ENCODE results near the gene GRIK2. TPM values are rescaled to one million over a fixed set of nuclear protein-coding genes. Genes with fewer than 3 reads are reported as not detected.

GRIK2 gene
- total RNA-seq, 4 donors from 2014 or later, result 1.6 to 8.9 (median 8.6) TPM; not detected in 1

DNA sequence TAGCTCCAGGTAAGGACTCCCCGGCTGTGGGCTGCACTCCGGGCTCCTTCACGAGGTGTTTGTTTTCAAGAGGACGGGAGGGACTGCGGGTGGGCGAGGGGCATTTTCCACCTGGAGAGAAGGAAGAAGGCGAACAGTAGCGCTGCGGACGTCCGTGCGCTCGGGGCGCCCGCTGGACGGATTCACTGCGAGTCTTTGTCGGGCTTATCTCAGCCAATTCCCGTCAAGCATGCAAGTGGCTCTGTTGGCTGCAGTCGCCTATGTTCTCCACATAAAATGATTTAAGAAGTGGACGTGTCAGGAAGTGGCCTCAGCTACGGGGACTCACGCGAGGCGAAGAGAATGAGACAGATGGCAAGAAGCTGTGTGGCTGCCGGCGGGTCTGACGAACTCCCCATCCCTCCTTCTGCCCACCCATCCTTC is 332 bp downstream of the GRIK2 start:
- Histone ChIP-seq H3K27ac (no peak overlapping the region), H3K9me3 (no peaks in the 10 kb centered on the region), H3K4me3 (peak overlapping the region in 2 of 4 donors; percentile 26 to 34), H3K27me3 (no peaks in the 10 kb centered on the region), H3K36me3 (peaks cover 0 to 3% (median 0%) of the 10 kb centered on the region in 3 donors), H3K4me1 (peaks cover 0 to 14% (median 0%) of the 10 kb centered on the region in 4 donors)
- TF ChIP-seq POLR2A (IDR thresholded peaks at IDR 0.05), result no peak
- no peak for TF ChIP-seq CTCF (IDR thresholded peaks at IDR 0.05)
- DNase-seq, result no peak

DNA sequence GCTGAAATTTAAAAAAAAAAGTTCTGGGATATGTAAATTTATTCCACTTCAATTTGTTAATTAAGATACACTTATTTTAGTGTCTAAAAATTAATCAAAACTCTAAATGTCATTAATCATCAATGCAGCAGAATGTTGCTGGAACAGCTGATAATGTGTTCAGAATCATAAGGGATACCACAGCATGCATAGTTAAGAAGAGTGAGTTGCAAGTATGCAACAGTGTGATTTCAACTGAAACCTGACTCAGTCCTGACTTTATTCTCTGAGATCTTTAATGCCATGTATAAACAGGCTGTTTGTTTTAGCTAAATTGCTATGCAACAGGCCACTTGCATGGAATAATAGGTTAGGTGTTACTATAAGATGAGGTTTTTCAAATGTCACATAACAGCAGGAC is 1.4 kb downstream of the GRIK2 start:
- Histone ChIP-seq H3K4me1 (peaks cover 0 to 14% (median 0%) of the 10 kb centered on the region in 4 donors), H3K36me3 (peaks cover 0 to 4% (median 0%) of the 10 kb centered on the region in 3 donors), H3K9me3 (no peaks in the 10 kb centered on the region), H3K27me3 (no peaks in the 10 kb centered on the region), H3K27ac (no peak overlapping the region), H3K4me3 (no peak overlapping the region)
- no peak for DNase-seq
- TF ChIP-seq CTCF (IDR thresholded peaks at IDR 0.05) (no peak), POLR2A (IDR thresholded peaks at IDR 0.05) (no peak)

DNA sequence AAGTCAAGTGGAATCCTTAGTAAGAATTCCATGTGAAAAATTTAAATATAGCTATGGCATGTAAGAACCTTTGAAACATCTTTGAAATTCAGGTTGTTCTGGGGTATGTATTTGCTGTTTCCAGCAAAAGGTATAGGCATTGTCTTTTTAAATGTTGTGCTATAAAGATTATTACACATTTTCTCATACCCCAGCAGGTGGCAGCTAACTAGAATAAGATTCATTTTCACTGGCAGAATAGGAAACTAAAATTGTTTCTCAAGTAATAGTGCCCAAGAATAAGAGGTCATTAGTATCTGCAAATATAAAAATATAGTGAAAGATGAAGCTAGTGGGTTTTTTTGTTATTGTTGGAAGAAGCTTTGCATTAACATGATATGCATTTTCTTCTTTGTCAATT is 1.8 kb downstream of the GRIK2 start:
- DNase-seq, result no peak
- H3K27ac ChIP-seq, result no peak overlapping the region
- no peak overlapping the region for H3K4me3 ChIP-seq
- TF ChIP-seq CTCF (IDR thresholded peaks at IDR 0.05) (no peak), POLR2A (IDR thresholded peaks at IDR 0.05) (no peak)
- H3K27me3 ChIP-seq, result no peaks in the 10 kb centered on the region
- H3K4me1 ChIP-seq, result peaks cover 0 to 14% (median 0%) of the 10 kb centered on the region in 4 donors
- peaks cover 0 to 4% (median 0%) of the 10 kb centered on the region in 3 donors for H3K36me3 ChIP-seq
- H3K9me3 ChIP-seq, result no peaks in the 10 kb centered on the region

DNA sequence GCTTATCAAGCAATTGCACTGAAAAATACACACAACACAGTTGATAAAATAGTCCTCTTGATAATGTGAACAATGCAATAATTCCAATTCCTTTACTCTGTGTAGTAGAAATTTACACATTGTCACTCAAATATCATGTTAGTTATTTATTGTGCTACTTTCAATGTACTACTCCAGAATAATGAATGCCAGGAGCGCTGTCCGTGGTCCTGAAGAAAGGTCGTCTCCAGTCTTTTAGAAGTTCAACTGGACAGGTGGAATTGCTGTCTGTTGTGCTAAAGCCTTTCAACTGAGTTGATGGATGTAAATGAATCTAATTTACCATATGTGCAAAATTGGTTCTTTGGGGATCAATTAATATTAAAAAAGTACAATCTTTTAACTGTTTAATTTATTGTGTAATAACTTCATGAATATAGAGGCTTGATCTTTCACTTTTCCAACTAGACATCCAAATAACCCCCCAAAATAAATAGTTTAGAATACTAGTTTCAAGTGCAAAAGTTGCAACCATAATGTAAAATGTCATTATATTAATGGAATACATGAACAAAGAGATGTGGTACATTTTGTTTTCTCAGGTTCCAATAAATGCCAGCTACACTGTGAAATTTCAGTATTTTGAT is 3.2 kb downstream of the GRIK2 start:
- DNase-seq, result peak in 1 of 3 donors; percentile 76
- H3K4me1 ChIP-seq, result peaks cover 0 to 14% (median 0%) of the 10 kb centered on the region in 4 donors
- no peaks in the 10 kb centered on the region for H3K27me3 ChIP-seq
- peaks cover 0 to 4% (median 0%) of the 10 kb centered on the region in 3 donors for H3K36me3 ChIP-seq
- no peak overlapping the region for H3K27ac ChIP-seq
- TF ChIP-seq POLR2A (IDR thresholded peaks at IDR 0.05) (no peak), CTCF (IDR thresholded peaks at IDR 0.05) (no peak)
- H3K4me3 ChIP-seq, result no peak overlapping the region
- H3K9me3 ChIP-seq, result no peaks in the 10 kb centered on the region

DNA sequence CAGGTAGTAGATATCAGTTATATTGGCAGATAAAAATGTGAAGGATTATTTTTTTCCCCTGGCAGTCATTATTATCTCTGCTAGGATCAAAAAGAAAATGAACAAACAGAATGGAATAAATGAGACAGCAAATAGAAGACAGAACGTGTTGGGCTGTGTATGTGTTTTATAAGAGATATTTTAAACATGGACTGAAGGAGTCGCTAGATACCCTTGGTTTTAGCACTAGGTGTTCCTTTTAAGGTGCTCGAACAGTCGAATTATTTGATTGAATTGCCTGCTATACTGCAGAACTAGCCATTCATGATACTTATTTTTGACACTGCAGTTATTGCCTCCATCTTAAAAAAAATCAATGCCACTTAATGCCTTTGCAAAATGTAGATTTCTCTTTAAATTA is 3.7 kb downstream of the GRIK2 start:
- Histone ChIP-seq H3K36me3 (peaks cover 0 to 4% (median 0%) of the 10 kb centered on the region in 3 donors), H3K4me3 (no peak overlapping the region), H3K4me1 (peaks cover 0 to 14% (median 0%) of the 10 kb centered on the region in 4 donors), H3K27me3 (peaks cover 0 to 1% of the 10 kb centered on the region in 2 donors), H3K9me3 (peaks cover 0 to under 1% (median 0%) of the 10 kb centered on the region in 4 donors), H3K27ac (no peak overlapping the region)
- DNase-seq, result no peak
- no peak for TF ChIP-seq POLR2A (IDR thresholded peaks at IDR 0.05)
- TF ChIP-seq CTCF (IDR thresholded peaks at IDR 0.05), result no peak

Data from Peyer's patch (tissue), 4 donors.